HG03196 (cell line): ENCODE results near the gene RELN.
A peak's percentile ranks its signal among the peaks of the same experiment; 100 is the strongest.
"Not testable (repeated sequence)": the region's sequence is repeated elsewhere in the genome, so short reads cannot be mapped to it uniquely, and the experiment has no call there.

Experiments used
- ATAC-seq: cut with Tn5 transposase; IDR thresholded peaks from one replicate; pipeline ENCODE4 v1.9.1; 2021; ENCODE audit not compliant: unreplicated experiment

RELN gene

GRCh38 chr7:103989200-103989784 is at the start of gene RELN:
TSS of gene RELN (minus strand) at chr7:103989658. CDS start at chr7:103989356, 302 bp downstream.
- no peak for ATAC-seq

- ATAC-seq, result no peak
These were observed 48.7 kb upstream of the RELN start for GRCh38 chr7:104038136-104038535.

GRCh38 chr7:104036889-104037288 is 47.4 kb upstream of the RELN start:
- ATAC-seq, result not testable (repeated sequence)

DNA sequence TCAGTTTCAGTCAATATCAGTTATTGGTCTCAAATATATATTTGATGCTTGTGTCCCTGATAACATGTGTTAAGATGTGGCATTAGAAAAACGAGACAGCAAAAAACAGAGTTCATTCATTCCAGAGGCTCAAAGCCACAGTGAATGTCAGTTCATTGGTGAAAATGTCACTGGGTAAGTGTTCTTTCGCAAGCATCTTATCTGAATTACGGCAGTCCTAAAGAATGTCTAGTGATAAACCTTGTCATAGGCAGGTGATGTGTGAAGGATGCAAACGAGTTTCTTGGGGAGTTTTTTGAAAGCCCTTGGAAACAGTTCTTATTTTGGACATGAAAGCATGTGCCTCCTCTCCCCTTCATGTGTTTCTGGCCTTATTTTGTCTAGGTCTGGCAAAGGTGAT is 45.9 kb upstream of the RELN start:
- ATAC-seq, result no peak

GRCh38 chr7:104034679-104035078 is 45.2 kb upstream of the RELN start:
- no peak for ATAC-seq

DNA sequence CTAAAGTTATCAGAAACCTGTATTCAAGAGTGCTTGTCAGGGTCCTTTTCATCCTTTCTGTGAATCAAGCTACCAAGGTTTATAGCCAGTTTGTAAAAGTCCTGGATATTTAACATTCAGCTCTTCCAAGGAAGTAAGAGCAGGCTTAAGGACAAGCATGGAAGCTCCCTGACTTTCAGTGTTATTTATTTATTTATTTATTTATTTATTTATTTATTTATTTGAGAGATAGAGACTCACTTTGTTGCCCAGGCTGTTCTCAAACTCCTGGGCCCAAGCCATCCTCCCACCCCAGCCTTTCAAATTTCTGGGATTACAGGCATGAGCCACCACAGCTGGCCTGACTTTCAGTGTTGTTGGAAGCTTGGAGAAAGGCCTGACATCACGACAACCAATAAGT is 44.4 kb upstream of the RELN start:
- ATAC-seq, result no peak

- ATAC-seq, result no peak
These were observed 43.0 kb upstream of the RELN start for GRCh38 chr7:104032486-104032885.

DNA sequence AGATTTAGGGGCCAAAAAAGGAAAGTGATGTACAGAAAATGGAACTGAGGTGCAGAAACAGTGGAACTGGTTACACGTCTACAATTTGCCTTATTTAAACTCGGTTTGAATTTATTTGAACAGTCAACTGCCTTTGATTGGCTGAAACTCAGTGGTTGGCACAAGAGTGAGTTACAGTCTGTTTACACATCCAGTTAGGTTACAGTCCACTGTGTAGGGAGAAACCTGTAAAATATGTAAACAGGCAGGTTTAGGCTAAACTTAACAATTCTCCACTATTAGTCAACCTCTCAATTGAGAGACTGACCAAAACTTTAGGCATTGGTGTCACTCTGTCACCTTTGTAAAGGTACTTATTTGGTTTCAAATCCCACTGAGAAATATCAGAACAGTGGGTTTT is 40.3 kb upstream of the RELN start:
- no peak for ATAC-seq

GRCh38 chr7:104024632-104025031 is 35.2 kb upstream of the RELN start:
- no peak for ATAC-seq

GRCh38 chr7:104023100-104023499 is 33.6 kb upstream of the RELN start:
- ATAC-seq, result no peak

- ATAC-seq, result no peak
These were observed 29.0 kb upstream of the RELN start for GRCh38 chr7:104018425-104018824.

DNA sequence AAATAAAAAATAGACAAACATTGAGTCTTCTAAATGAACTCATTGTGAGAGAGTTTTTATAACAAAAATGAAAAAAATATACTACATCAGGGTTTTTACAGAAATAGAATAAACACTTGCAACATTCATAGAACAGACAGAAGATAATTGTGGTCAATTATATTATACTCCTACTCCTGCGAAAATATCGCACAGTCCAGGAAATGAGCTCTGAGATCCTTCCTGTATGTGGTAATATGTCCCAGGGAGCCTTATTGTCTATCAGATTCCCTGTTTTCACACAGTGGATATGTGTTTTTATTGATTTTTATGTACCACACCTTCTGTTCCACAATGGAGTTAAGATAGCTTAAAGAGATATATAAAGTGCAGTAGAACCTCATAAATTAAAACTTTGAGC is 27.5 kb upstream of the RELN start:
- no peak for ATAC-seq

- ATAC-seq, result no peak
These were observed 23.4 kb upstream of the RELN start for GRCh38 chr7:104012835-104013234.

- no peak for ATAC-seq
These were observed 22.4 kb upstream of the RELN start for GRCh38 chr7:104011829-104012228.

DNA sequence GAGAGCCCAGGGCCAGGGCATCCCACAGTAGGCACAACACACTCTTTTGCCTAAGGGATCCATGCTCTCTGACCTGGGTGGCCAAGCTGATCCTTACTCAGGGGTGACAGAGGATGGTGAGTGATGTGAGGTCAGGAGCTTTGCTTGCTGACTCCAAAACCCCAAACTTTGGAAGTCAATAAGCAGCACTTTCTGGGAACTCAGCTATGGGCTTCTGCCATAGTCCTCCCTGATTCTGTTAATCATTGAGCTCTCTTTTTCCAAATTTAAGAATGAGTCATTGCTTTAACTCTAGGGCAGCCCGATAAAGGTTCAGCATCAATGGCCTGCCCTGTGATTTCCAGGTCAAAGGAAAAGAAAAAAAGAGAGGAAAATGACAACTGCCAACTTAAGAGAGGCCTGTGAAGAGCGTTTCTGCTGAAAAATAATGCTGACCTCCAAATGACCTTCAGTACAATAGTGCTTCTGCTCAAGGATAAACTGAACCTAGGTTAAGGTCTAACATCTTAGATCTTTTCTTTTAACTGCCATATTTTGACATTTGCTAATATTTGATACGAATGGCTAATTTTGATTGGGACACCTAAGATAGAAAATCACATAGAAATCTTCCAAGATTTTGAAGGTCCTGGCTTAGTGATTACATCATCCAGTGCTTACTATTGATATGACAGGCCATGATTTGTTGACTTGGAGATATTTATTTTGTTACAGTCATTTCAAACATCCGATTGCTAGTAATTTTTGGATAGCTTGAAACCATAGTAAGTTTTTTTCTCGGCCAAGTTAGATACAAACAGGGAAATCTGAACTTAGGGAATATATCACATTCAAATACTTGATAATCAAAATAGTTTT is 20.8 kb upstream of the RELN start:
- no peak for ATAC-seq

GRCh38 chr7:104008107-104008506 is 18.6 kb upstream of the RELN start:
- ATAC-seq, result no peak

DNA sequence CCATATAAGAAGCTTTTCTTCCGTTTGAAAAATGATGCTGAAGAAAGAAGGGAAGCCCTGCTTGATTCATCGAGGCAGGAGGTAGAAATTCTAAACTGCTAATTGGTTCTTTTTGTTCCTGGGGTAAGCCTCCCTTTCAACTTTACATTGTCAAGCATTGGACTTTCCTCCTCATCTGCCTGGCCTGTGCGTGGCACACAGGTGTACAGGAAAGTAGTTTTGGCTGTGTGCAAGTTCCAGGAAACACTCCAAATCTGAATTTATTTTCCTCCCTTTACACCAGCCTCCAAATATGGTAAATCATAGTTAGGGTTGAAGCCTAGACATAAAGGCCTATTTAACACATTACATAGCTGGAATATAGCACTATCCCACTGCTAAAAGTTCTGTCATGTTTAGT is 18.2 kb upstream of the RELN start:
- no peak for ATAC-seq

DNA sequence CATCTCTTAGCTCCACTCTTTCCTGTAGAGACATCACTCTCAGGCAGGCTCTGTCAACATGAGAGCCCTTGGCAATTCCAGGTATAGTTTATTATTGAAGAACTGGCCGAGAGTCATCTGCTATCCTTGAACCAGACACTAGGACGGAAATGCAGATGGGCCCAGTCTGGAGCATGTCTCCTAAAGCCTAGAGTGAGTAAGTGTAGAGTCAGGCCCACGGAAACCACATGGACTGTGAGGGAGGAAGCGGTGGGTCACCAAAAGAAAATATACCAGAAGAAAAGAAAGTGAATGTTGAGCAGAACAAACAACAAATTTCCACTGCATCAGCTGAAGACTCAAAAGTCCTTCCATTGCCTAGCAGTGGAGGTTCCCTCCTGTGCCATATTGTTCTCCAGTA is 15.7 kb upstream of the RELN start:
- no peak for ATAC-seq

DNA sequence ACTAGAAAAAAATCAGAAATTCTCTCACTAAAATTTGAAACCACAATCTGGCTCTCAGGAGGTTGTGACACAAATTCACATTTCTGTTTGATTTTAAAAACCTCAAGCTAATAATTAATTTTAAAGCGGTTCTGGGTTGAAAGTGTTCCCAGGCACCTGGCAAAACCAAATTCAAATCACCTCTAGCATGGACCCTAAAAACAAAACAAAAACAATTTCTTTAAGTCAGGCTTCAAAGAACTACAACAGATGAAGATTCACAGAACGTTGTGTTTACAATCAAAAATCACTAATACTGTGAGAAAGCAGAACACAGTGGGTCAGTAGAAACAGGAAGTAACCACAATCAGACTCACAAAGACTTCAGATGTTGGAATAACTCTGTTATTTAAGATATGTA is 7.2 kb upstream of the RELN start:
- peak; percentile 78 for ATAC-seq

GRCh38 chr7:103996017-103996551 is 6.6 kb upstream of the RELN start:
- no peak for ATAC-seq

DNA sequence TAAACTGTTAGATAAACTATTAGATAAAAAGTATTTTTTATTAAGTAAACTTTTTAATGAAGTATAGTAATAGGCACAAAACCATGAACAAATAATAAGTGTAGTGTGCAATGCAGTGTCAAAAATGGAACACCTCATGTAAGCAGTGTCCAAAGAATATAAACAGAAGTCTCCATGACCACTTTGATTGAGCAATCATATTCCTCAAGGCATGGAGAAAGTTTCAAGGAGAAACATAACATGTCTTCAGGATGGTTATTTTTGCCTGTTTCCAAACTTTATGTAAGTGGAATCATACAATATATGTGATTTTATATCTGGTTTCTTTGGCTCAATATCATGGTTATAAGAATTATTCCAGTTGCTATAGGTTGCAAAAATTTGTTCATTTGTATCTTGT is 6.1 kb upstream of the RELN start:
- ATAC-seq, result no peak

GRCh38 chr7:103993551-103993950 is 4.1 kb upstream of the RELN start:
- ATAC-seq, result no peak
